Tibial artery (tissue), 4 donors: ENCODE measurements around the gene RBM20.
A peak's percentile ranks its signal among the peaks of the same experiment; 100 is the strongest.

Source experiments
- DNase-seq, 2 donors: peaks; one replicate each; pipeline ENCODE4 v3.0.0-alpha.2; 2019
- H3K27ac ChIP-seq, 2 donors: fragments of 200-600 bp; sonication (generic) in 1 of 2; 1 replicate in 1 of 2; 2 replicates in 1 of 2; pipeline ENCODE4 v1.5.1; 2018 to 2019; ENCODE audit warnings: mild to moderate bottlenecking in 1 of 2
- H3K27me3 ChIP-seq, 2 donors: fragments of 200-600 bp; sonication (generic) in 1 of 2; one replicate each; pipeline versions ENCODE4 v1.5.1 to v1.6.0; 2016 to 2019
- H3K36me3 ChIP-seq, 3 donors: fragments of 200-600 bp; sonication (generic) in 2 of 3; one replicate each; pipeline ENCODE4 v1.5.1; 2016 to 2019; ENCODE audit warnings: mild to moderate bottlenecking in 2 of 3
- H3K4me1 ChIP-seq, 4 donors: fragments of 200-600 bp; sonication (generic) in 2 of 4; 1 replicate in 3 of 4; 2 replicates in 1 of 4; pipeline ENCODE4 v1.5.1; 2016 to 2019
- H3K4me3 ChIP-seq, 2 donors: fragments of 200-600 bp; sonication (generic) in 1 of 2; 1 replicate in 1 of 2; 2 replicates in 1 of 2; pipeline ENCODE4 v1.5.1; 2018 to 2019; ENCODE audit warnings: mild to moderate bottlenecking in 2 of 2
- H3K9me3 ChIP-seq, 3 donors: fragments of 200-600 bp; sonication (generic) in 1 of 3; one replicate each; pipeline ENCODE4 v1.5.1; 2016 to 2019
- intact Hi-C: fragments of 100-400 bp; cut with DNase I; formaldehyde crosslinking; loops from one replicate; pipeline ENCODE4 v1.15.0; 2023; ENCODE audit warnings: low total_unique reads
- TF ChIP-seq, protein P1 (sequence below), 2 experiments: fragments of 200-600 bp in 1 of 2; fragments of 450-650 bp in 1 of 2; IDR thresholded peaks; one replicate each; pipeline ENCODE4 v1.5.1; 2017 to 2019; ENCODE audit warnings: antibody characterized with exemption in 2 of 2, mild to moderate bottlenecking in 1 of 2, moderate library complexity in 1 of 2

The RBM20 gene

DNA sequence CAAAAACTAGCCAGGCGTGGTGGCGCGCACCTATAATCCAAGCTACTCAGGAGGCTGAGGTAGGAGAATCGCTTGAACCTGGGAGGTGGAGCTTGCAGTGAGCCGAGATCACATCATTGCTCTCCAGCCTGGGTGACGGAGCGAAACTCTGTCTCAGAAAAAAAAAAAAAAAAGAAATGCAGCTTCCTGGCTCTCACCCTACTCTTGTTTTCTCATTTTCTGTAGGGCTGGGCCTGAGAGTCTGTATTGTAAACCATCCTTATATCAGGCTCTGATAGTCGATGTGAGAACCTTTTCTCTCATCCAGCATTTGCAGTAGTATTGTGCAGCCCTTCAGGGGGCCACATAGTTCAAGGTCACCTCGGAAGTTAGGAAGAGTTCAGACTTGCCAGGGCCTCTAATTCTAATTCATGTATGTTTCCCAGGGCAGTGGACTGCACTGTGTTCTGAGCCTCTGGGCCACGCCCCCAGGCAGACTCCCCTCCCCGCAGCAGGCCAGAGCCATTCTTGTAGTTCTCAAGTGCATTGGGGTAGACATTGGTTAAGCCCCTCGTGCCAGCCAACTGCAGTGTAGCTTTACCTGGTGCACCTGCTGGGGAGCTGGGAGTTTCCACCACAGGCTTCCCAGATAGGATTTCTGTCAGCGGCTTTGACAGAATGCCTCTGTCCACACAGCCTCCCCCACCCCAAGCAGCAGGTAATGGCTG, 189.3 kb downstream of the RBM20 start:
- TF ChIP-seq, protein P1, sequence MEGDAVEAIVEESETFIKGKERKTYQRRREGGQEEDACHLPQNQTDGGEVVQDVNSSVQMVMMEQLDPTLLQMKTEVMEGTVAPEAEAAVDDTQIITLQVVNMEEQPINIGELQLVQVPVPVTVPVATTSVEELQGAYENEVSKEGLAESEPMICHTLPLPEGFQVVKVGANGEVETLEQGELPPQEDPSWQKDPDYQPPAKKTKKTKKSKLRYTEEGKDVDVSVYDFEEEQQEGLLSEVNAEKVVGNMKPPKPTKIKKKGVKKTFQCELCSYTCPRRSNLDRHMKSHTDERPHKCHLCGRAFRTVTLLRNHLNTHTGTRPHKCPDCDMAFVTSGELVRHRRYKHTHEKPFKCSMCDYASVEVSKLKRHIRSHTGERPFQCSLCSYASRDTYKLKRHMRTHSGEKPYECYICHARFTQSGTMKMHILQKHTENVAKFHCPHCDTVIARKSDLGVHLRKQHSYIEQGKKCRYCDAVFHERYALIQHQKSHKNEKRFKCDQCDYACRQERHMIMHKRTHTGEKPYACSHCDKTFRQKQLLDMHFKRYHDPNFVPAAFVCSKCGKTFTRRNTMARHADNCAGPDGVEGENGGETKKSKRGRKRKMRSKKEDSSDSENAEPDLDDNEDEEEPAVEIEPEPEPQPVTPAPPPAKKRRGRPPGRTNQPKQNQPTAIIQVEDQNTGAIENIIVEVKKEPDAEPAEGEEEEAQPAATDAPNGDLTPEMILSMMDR (IDR thresholded peaks at IDR 0.05): no peak
- Histone ChIP-seq H3K27me3 (no peaks in the 10 kb centered on the region), H3K4me3 (no peak overlapping the region), H3K36me3 (no peaks in the 10 kb centered on the region), H3K9me3 (no peaks in the 10 kb centered on the region), H3K27ac (no peak overlapping the region), H3K4me1 (peaks cover 0 to 24% (median 13%) of the 10 kb centered on the region in 4 donors)
- DNase-seq: no peak
- intact Hi-C loops: no loop called here

DNA sequence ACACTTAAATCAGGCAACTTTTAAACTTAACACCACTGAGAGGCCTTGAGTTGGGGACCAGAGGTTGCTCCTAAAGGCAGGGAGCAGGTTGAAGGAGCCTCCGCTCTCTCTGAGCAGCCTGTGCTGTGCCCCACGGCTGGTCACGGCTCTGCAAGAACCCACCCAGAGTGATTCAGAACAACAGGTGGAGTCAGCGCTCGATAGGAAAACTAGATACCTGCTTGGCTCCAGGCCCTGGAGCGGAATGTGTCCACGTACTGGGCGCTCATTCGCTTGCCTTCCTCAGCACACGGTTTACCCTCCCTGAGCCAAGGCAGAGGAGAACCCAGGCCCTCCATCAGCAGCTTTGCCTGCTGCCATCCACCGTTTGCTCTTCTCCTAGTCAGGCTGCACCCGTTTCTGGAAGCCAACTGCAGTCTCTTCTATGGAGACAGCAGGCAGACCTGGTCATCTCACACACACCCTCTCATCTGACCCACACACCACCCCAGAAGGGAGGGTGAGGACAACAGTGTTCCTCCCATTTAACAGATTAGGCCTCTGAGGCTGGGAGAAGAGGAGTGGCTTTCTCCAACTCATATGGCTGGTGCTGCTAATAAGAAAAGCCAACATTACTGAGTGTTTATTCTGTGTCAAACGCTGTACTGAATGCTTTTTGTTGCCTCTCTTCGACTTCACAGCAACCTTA, 189.9 kb downstream of the RBM20 start:
- TF ChIP-seq, protein P1 (IDR thresholded peaks at IDR 0.05): no peak
- Histone ChIP-seq H3K4me1 (peaks cover 0 to 23% (median 10%) of the 10 kb centered on the region in 4 donors), H3K4me3 (no peak overlapping the region), H3K27ac (no peak overlapping the region), H3K27me3 (no peaks in the 10 kb centered on the region), H3K9me3 (no peaks in the 10 kb centered on the region), H3K36me3 (no peaks in the 10 kb centered on the region)
- intact Hi-C loops: no loop called here
- no peak for DNase-seq

DNA sequence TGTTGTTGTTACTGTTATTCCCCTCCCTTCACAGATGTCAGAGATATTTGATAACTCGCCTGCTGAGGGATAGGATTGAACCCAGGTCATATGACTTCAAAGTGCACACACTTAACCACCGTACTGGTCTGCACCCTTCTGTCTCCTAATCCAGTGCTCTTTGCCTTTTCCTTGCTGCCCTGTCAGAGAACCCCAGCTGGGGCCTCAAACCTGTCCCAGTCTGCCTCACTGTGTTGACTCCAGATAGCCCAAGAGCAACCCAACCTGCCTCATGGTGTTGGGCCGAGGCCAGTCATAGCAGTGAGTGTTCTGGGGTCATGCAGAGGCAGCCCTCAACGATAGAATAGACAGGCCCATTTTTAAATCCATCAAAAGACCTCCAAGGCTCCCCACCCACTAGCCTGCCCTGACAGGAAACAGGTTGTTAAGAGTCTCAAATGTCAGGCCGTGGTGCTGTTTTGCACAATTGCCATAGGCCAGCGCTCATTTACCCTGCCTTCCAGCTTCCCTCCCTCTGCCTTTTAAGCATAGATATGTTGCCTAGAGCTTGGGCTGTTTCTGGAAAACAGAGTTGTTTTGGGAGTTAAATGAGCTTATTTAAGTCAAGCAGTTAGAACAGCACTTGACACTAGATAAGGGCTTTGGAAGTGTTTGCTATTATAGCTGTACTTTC, 190.6 kb downstream of the RBM20 start:
- intact Hi-C loops: no loop called here
- Histone ChIP-seq H3K4me1 (peaks cover 0 to 23% (median 10%) of the 10 kb centered on the region in 4 donors), H3K36me3 (no peaks in the 10 kb centered on the region), H3K27ac (peak overlapping the region in 1 of 2 donors; percentile 33), H3K27me3 (no peaks in the 10 kb centered on the region), H3K9me3 (no peaks in the 10 kb centered on the region), H3K4me3 (no peak overlapping the region)
- TF ChIP-seq, protein P1 (IDR thresholded peaks at IDR 0.05): no peak
- DNase-seq: peak in 1 of 2 donors; percentile 54

DNA sequence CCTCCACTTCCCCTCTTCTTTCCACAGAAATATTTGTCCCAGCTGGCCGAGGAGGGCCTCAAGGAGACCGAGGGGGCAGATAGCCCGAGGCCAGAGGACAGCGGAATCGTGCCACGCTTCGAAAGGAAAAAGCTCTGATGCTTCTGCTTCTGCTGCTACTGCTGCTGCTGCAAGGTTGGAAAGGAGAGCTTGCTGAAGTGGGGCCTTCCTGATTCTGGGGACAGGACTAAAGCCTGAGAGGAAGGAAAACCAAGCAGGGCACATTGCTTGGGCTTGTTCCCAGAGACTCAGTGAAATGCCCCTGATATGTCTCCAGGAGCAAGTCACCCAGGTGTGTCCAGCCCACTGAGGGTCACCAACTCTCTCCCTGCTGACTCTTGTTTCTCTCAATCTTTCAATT, 191.7 kb downstream of the RBM20 start:
- Histone ChIP-seq H3K4me3 (no peak overlapping the region), H3K9me3 (no peaks in the 10 kb centered on the region), H3K4me1 (peaks cover 0 to 30% (median 13%) of the 10 kb centered on the region in 4 donors), H3K27ac (peak overlapping the region in 1 of 2 donors; percentile 33), H3K27me3 (no peaks in the 10 kb centered on the region), H3K36me3 (no peaks in the 10 kb centered on the region)
- TF ChIP-seq, protein P1 (IDR thresholded peaks at IDR 0.05): no peak
- no peak for DNase-seq
- intact Hi-C loops: no loop called here

DNA sequence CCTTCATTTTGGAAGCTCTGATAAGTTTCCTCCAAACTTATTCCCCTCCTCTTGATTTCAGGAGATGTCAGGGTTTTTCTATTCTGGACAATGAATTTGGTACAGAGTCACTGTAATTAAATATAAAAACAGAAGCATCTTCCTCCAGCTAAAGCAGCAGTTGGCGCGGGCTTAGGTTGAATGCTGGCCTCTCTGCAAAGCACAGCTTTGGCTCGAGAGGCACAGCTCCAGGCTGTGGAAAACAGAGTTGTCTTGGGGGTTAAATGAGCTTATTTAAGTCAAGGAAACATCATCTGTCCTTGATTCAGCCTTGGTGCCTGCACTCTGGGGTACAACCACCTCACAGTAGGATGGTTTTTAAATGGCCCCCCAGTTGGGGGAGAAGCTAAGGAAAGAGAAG, 192.6 kb downstream of the RBM20 start:
- Histone ChIP-seq H3K36me3 (no peaks in the 10 kb centered on the region), H3K27ac (no peak overlapping the region), H3K27me3 (no peaks in the 10 kb centered on the region), H3K4me3 (no peak overlapping the region), H3K9me3 (no peaks in the 10 kb centered on the region), H3K4me1 (peaks cover 0 to 30% (median 15%) of the 10 kb centered on the region in 4 donors)
- intact Hi-C loops: no loop called here
- TF ChIP-seq, protein P1 (IDR thresholded peaks at IDR 0.05): no peak
- no peak for DNase-seq
